ENCODE data around the gene GLTPD2. TPM values are rescaled to one million over a fixed set of nuclear protein-coding genes. Genes with fewer than 3 reads are reported as not detected.

Gene GLTPD2
- total RNA-seq, 1 experiment from 2014 or later: not detected

- Histone ChIP-seq H3K23me2 (ENCODE audit: insufficient read length, low read depth, low read length, poor library complexity, severe bottlenecking) (peaks cover 5% of the 10 kb centered on the region), H3K18ac (ENCODE audit: insufficient read length, low read depth, low read length) (no peak overlapping the region), H3K27ac (ENCODE audit: insufficient read length, low read depth, low read length) (no peak overlapping the region), H2BK20ac (ENCODE audit: low read depth, low read length, poor library complexity, severe bottlenecking) (no peak overlapping the region), H3K4me1 (ENCODE audit: insufficient read depth, low read length) (no peaks in the 10 kb centered on the region), H3K9ac (ENCODE audit: extremely low read depth, insufficient read length, low read length) (no peak overlapping the region), H3K9me3 (ENCODE audit: control insufficient read depth, low read depth, low read length) (no peaks in the 10 kb centered on the region), H2BK12ac (ENCODE audit: insufficient read length, low read depth, low read length) (no peak overlapping the region), H2AK5ac (ENCODE audit: insufficient read length, low read length) (no peak overlapping the region), H3K27me3 (ENCODE audit: insufficient read depth, low read length) (no peaks in the 10 kb centered on the region), H2BK15ac (ENCODE audit: low read depth, low read length) (no peak overlapping the region), H3T11ph (ENCODE audit: low read length) (no peak overlapping the region), H2BK5ac (ENCODE audit: insufficient read length, low read length) (no peak overlapping the region), H2AFZ (ENCODE audit: low read length) (no peak overlapping the region), H3K4me2 (ENCODE audit: insufficient read depth, insufficient read length, low read length) (no peak overlapping the region), H3K79me2 (ENCODE audit: insufficient read depth, low read length) (no peaks in the 10 kb centered on the region), H4K20me1 (ENCODE audit: control insufficient read depth, insufficient read depth, insufficient read length) (no peaks in the 10 kb centered on the region), H2BK120ac (ENCODE audit: low read depth, low read length, poor library complexity, severe bottlenecking) (no peak overlapping the region), H3K14ac (ENCODE audit: insufficient read depth, low read length) (no peak overlapping the region), H4K91ac (ENCODE audit: insufficient read length, low read depth, low read length) (no peak overlapping the region), H3K79me1 (ENCODE audit: insufficient read depth, low read depth, low read length, poor library complexity, severe bottlenecking) (no peaks in the 10 kb centered on the region), H3K23ac (ENCODE audit: insufficient read length, low read depth, low read length) (no peak overlapping the region), H4K5ac (ENCODE audit: insufficient read length, low read depth, low read length) (no peak overlapping the region), H3K4ac (ENCODE audit: low read depth, low read length) (no peak overlapping the region), H3K56ac (ENCODE audit: insufficient read length, low read depth, low read length) (no peak overlapping the region), H4K8ac (replicated peaks; ENCODE audit: insufficient read length, low read depth, low read length) (no peak overlapping the region)
- WGBS (ENCODE audit: extremely low coverage, insufficient read length, low lambda C conversion rate): no CpG with 5 or more reads among the region's 6 CpGs
- Mint-ChIP-seq H3K27me3 (ENCODE audit: low read depth) (no peaks in the 10 kb centered on the region; the same call in 1 of the 2 replicates), H3K9me3 (no peaks in the 10 kb centered on the region), H3K36me3 (ENCODE audit: insufficient read depth in 1 of 3, low read depth in 3 of 3) (peaks cover 14 to 33% (median 30%) of the 10 kb centered on the region in 3 experiments; a peak in 6 of 7 replicates), H3K4me3 (peak overlapping the region; percentile 86 to 96), H3K4me1 (peaks cover 15 to 16% of the 10 kb centered on the region in 2 experiments), H3K27ac (no peak overlapping the region; a peak in 1 of 7 replicates)
- TF ChIP-seq CTCF (conservative IDR thresholded peaks at IDR 0.05): no peak
- no peak for DNase-seq
These were observed 19.6 kb downstream of the GLTPD2 start for GRCh38 chr17:4808378-4808767.
